Ascending aorta (tissue), 2 donors: ENCODE measurements around the gene HLA-B. TPM values are rescaled to one million over a fixed set of nuclear protein-coding genes. Genes with fewer than 3 reads are reported as not detected.
"Not testable (repeated sequence)": the region's sequence is repeated elsewhere in the genome, so short reads cannot be mapped to it uniquely, and the experiment has no call there.

Experiments used
- DNase-seq, 2 donors: peaks; one replicate each; pipeline ENCODE4 v3.0.0-alpha.2; 2019; ENCODE audit warnings: low spot score in 2 of 2
- H3K27ac ChIP-seq, 2 donors: fragments of 200-600 bp; sonication (generic); one replicate each; pipeline ENCODE4 v1.5.1; 2016 to 2017; ENCODE audit warnings: mild to moderate bottlenecking in 1 of 2
- H3K27me3 ChIP-seq: fragments of 200-600 bp; sonication (generic); one replicate; pipeline ENCODE4 v1.5.1; 2017
- H3K36me3 ChIP-seq, 2 donors: fragments of 200-600 bp; sonication (generic); one replicate each; pipeline ENCODE4 v1.5.1; 2016
- H3K4me1 ChIP-seq, 2 donors: fragments of 200-600 bp; sonication (generic); one replicate each; pipeline ENCODE4 v1.5.1; 2016 to 2017; ENCODE audit warnings: mild to moderate bottlenecking in 1 of 2
- H3K4me3 ChIP-seq, 2 donors: fragments of 200-600 bp; sonication (generic); one replicate each; pipeline ENCODE4 v1.5.1; 2016 to 2017; ENCODE audit warnings: mild to moderate bottlenecking in 1 of 2
- H3K9me3 ChIP-seq, 2 donors: fragments of 200-600 bp; sonication (generic); one replicate each; pipeline ENCODE4 v1.5.1; 2016
- CTCF ChIP-seq, 3 experiments: fragments of 200-600 bp in 2 of 3; fragments of 450-650 bp in 1 of 3; sonication (generic) in 2 of 3; IDR thresholded peaks; one replicate each; pipeline ENCODE4 v1.5.1; 2016 to 2019; ENCODE audit warnings: antibody characterized with exemption in 3 of 3, mild to moderate bottlenecking in 1 of 3, moderate library complexity in 1 of 3
- intact Hi-C: fragments of 100-400 bp; cut with DNase I; formaldehyde crosslinking; loops from one replicate; pipeline ENCODE4 v1.15.1; 2023
- total RNA-seq: library from RNA; depleted of rRNA; stranded (reverse); fragments of >200 nt; gene quantifications from one replicate; pipeline ENCODE4 v1.1.0, GENCODE V29; 2016

HLA-B gene
- 1,833 TPM for total RNA-seq

DNA sequence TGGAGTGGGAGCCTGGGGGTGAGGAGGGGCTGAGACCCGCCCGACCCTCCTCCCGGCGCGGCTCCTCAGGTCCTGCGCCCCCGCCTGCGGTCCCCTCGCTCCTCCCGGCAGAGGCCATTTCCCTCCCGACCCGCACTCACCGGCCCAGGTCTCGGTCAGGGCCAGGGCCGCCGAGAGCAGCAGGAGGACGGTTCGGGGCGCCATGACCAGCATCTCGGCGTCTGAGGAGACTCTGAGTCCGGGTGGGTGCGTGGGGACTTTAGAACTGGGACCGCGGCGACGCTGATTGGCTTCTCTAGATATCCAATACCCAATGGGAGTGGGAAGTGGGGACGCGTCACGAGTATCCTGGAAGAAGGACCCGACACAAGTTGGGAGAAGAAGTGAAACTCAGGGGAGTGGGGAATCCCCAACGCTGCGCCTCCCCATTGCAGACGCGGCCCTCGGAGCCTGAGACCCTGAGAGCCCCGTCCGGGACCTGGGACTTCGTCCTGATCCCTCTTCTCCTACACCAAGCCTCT is at the start of gene HLA-B:
Gene HLA-B, minus strand, starts transcription at position 234 of the 521 bp plus-strand sequence. Its CDS starts 21 bp downstream, at position 213.
- no peak for TF ChIP-seq CTCF (IDR thresholded peaks at IDR 0.05)
- peak within 1 kb of the TSS; percentile 61 to 91 for H3K4me3 ChIP-seq
- peak in 1 of 2 donors; percentile 87 for DNase-seq
- H3K4me1 ChIP-seq = peaks cover 0 to 5% of the 10 kb centered on the region in 2 donors
- H3K9me3 ChIP-seq = no peaks in the 10 kb centered on the region
- intact Hi-C loops = loop anchor here (2.0 kb wide), 2 partner anchors 84 to 160 kb away; partner anchors contain the start of gene HLA-C
- H3K36me3 ChIP-seq = peaks cover 3% of the 10 kb centered on the region in 2 donors
- H3K27me3 ChIP-seq = no peaks in the 10 kb centered on the region
- peak within 1 kb of the TSS; percentile 76 to 84 for H3K27ac ChIP-seq

GRCh38 chr6:31405996-31406395 is 49.0 kb upstream of the HLA-B start:
- no peak for TF ChIP-seq CTCF (IDR thresholded peaks at IDR 0.05)
- no peaks in the 10 kb centered on the region for H3K27me3 ChIP-seq
- peaks cover 12 to 30% of the 10 kb centered on the region in 2 donors for H3K4me1 ChIP-seq
- peaks cover 5 to 6% of the 10 kb centered on the region in 2 donors for H3K36me3 ChIP-seq
- intact Hi-C loops = loop anchor here (10.0 kb wide), 1 partner anchor 661 kb away; the partner anchor contains the start of genes FLOT1 and IER3
- DNase-seq = no peak
- no peak overlapping the region for H3K4me3 ChIP-seq
- H3K27ac ChIP-seq = no peak overlapping the region
- no peaks in the 10 kb centered on the region for H3K9me3 ChIP-seq

GRCh38 chr6:31404061-31404364 is 47.0 kb upstream of the HLA-B start:
- Histone ChIP-seq H3K4me1 (peaks cover 12 to 29% of the 10 kb centered on the region in 2 donors), H3K27ac (peak overlapping the region; percentile 92 to 95), H3K4me3 (peak overlapping the region; percentile 68 to 76)
- DNase-seq, H3K36me3 ChIP-seq, H3K9me3 ChIP-seq, H3K27me3 ChIP-seq: not testable (repeated sequence)
- intact Hi-C loops = loop anchor here (5.0 to 10.0 kb wide), 3 partner anchors 138 to 787 kb away; partner anchors contain the start of genes DDX39B, FLOT1, IER3 and MRPS18B

DNA sequence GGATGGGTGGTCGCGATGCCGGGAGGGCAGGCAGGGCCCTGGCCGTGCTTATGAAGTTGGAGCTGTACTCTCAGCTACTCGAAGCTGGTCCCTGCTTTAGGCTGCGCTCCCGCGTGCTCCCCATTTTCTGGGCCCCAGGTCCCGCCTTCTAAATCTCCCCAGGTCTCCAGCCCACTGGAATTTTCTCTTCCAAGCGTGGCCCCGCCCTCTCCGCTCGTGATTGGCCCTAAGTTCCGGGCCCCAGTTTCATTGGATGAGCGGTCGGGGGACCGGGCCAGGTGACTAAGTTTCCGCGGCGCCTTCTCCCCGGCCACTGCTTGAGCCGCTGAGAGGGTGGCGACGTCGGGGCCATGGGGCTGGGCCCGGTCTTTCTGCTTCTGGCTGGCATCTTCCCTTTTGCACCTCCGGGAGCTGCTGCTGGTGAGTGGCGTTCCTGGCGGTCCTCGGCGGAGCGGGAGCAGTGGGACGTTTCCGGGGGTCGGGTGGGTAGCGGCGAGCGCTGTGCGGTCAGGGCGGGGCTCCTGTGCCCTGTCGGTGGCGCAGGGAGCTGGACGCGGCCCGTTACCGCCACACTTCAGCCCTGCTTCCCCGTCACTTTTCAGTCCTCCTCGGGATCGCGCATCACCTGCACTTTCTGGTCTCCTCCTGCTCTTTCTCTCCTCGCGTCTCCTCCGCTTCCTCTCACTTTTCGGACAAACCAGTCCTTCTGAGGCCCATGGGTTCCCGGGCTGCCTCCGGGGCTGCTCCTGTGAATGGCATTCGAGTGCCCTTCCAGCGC is 46.5 kb upstream of the HLA-B start, which contains the start of gene MICA:
Gene MICA, plus strand, starts transcription at position 313 of the 778 bp plus-strand sequence. Its CDS starts 38 bp downstream, at position 351.
- H3K4me1 ChIP-seq = peaks cover 12 to 26% of the 10 kb centered on the region in 2 donors
- peak within 1 kb of the TSS; percentile 92 to 95 for H3K27ac ChIP-seq
- peak within 1 kb of the TSS; percentile 68 to 76 for H3K4me3 ChIP-seq
- TF ChIP-seq CTCF (IDR thresholded peaks at IDR 0.05) = peak in 2 of 3 experiments; percentile 24 to 39
- no peaks in the 10 kb centered on the region for H3K9me3 ChIP-seq
- H3K27me3 ChIP-seq = no peaks in the 10 kb centered on the region
- intact Hi-C loops = loop anchor here (5.0 to 10.0 kb wide), 3 partner anchors 139 to 786 kb away; partner anchors contain the start of genes DDX39B, FLOT1, IER3 and MRPS18B
- DNase-seq = peak; percentile 74 to 96
- H3K36me3 ChIP-seq = no peaks in the 10 kb centered on the region

DNA sequence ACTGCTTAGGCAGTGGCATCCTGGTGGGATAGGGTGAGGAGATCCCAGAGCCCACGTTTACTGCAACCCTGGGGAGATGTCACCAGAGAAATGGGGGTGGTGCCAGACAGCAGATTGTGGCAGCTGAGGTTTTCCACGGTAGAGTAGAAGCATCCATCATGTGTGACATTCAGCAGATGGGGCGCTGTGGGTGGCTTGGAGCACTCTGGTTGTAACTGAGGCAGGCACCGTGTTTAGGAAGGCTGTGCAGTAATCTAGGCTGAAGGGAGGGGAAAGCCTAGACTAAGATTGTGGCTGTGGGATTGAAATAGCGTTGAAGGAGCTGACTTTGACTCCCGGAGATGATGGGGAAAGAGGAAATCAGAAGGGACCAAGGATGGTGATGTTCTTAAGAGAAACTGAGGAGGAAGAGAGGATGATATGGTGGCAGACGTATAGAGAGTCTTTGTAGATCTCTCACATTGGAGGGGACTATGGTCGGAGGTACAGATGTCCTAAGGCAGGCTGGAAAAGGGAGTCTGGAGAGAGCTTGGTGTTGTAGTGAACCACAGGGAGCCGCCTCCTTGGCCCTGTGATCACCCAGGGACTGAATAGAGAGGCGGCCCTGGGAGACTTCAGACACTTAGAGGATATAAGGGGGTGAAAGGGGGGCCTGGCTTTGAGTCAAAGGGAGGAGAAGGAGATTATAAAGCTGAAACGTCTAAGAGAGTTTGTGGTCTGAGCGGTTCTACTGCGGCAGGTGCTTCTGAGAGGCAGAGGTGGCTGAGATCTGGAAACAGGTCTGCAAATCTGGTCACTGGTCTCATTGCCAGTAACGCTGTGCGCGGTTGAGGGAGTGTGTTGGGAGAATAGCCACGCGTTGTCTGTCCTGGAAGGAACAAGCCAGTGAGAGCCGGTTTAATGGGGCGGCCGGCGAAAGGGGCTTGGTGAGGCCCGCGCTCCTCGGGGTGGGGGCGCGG is 45.6 kb upstream of the HLA-B start:
- Histone ChIP-seq H3K36me3 (no peaks in the 10 kb centered on the region), H3K27ac (peak overlapping the region; percentile 92 to 95), H3K4me3 (peak overlapping the region; percentile 68 to 76), H3K4me1 (peaks cover 9 to 21% of the 10 kb centered on the region in 2 donors), H3K27me3 (no peaks in the 10 kb centered on the region), H3K9me3 (no peaks in the 10 kb centered on the region)
- TF ChIP-seq CTCF (IDR thresholded peaks at IDR 0.05) = no peak
- intact Hi-C loops = loop anchor here (5.0 to 10.0 kb wide), 3 partner anchors 140 to 785 kb away; partner anchors contain the start of genes DDX39B, FLOT1, IER3 and MRPS18B
- no peak for DNase-seq
